Activated CD4-positive, alpha-beta T cell treated with anti-CD3 and anti-CD28 coated beads for 48 hours (primary cell): ENCODE measurements around the gene LANCL1.

Experiments
- DNase-seq: peaks from one replicate; pipeline ENCODE4 v3.0.0-alpha.2; 2020

The LANCL1 gene

GRCh38 chr2:210476194-210477128 lies at the start of gene LANCL1:
Gene LANCL1 (minus strand): TSS chr2:210476759. CDS start chr2:210476396, 363 bp downstream.
- peak; percentile 88 for DNase-seq

- DNase-seq = no peak
These were observed 48.0 kb upstream of the LANCL1 start for GRCh38 chr2:210524533-210524932.

GRCh38 chr2:210523650-210524289 lies 47.2 kb upstream of the LANCL1 start:
- no peak for DNase-seq

GRCh38 chr2:210522399-210522798 lies 45.8 kb upstream of the LANCL1 start:
- DNase-seq = no peak

GRCh38 chr2:210519594-210519993 lies 43.0 kb upstream of the LANCL1 start:
- no peak for DNase-seq

GRCh38 chr2:210517264-210517663 lies 40.7 kb upstream of the LANCL1 start:
- no peak for DNase-seq

GRCh38 chr2:210515911-210516310 lies 39.4 kb upstream of the LANCL1 start:
- DNase-seq = no peak

GRCh38 chr2:210503725-210504191 lies 27.2 kb upstream of the LANCL1 start:
- no peak for DNase-seq

- DNase-seq = peak; percentile 37
These were observed 26.6 kb upstream of the LANCL1 start for GRCh38 chr2:210503001-210503623.

- DNase-seq = no peak
These were observed 20.0 kb upstream of the LANCL1 start for GRCh38 chr2:210496512-210496911.

GRCh38 chr2:210493528-210493927 lies 17.0 kb upstream of the LANCL1 start:
- DNase-seq = no peak

- no peak for DNase-seq
These were observed 5.1 kb upstream of the LANCL1 start for GRCh38 chr2:210481601-210482175.

GRCh38 chr2:210480764-210481163 lies 4.2 kb upstream of the LANCL1 start:
- no peak for DNase-seq

GRCh38 chr2:210480079-210480478 lies 3.5 kb upstream of the LANCL1 start:
- DNase-seq = no peak

- DNase-seq = no peak
These were observed 2.1 kb upstream of the LANCL1 start for GRCh38 chr2:210478661-210479060.

GRCh38 chr2:210477496-210477895 lies 937 bp upstream of the LANCL1 start:
- peak; percentile 46 for DNase-seq

- DNase-seq = no peak
These were observed 853 bp downstream of the LANCL1 start for GRCh38 chr2:210475706-210476105.

- no peak for DNase-seq
These were observed 1.8 kb downstream of the LANCL1 start for GRCh38 chr2:210474776-210475175.

GRCh38 chr2:210461401-210461800 lies 15.2 kb downstream of the LANCL1 start:
- DNase-seq = no peak

GRCh38 chr2:210460322-210461227 lies 16.0 kb downstream of the LANCL1 start:
- DNase-seq = no peak

- no peak for DNase-seq
These were observed 16.7 kb downstream of the LANCL1 start for GRCh38 chr2:210459880-210460279.

- no peak for DNase-seq
These were observed 17.2 kb downstream of the LANCL1 start for GRCh38 chr2:210459407-210459806.
